ENCODE results near the gene PTRH1. TPM values are rescaled to one million over a fixed set of nuclear protein-coding genes. Genes with fewer than 3 reads are reported as not detected.
A peak's percentile ranks its signal among the peaks of the same experiment; 100 is the strongest.

Gene PTRH1
- total RNA-seq, 1 experiment from 2014 or later: 21.8 TPM

GRCh38 chr9:127707766-127708165 lies 7.7 kb downstream of the PTRH1 start:
- H3K9ac ChIP-seq (ENCODE audit: low read length): no peak overlapping the region
- H3K79me2 ChIP-seq (ENCODE audit: insufficient read depth, low read length): no peaks in the 10 kb centered on the region
- intact Hi-C loops (cut with micrococcal nuclease): loop anchor here (1.0 kb wide), 1 partner anchor 27 kb away; no protein-coding TSS in a partner anchor
- no peaks in the 10 kb centered on the region for H3K9me2 ChIP-seq (ENCODE audit: insufficient read depth)
- no peak overlapping the region for H2AFZ ChIP-seq (ENCODE audit: low read depth, low read length, poor library complexity, severe bottlenecking)
- no peaks in the 10 kb centered on the region for H3K27me3 ChIP-seq (ENCODE audit: insufficient read depth, low read length)
- ATAC-seq: peak; percentile 80
- H3K36me3 ChIP-seq (ENCODE audit: control insufficient read depth in 1 of 2, insufficient read depth in 2 of 2, low read length in 2 of 2): peaks cover 0 to 4% of the 10 kb centered on the region in 2 experiments; a peak in 1 of 4 replicates
- TF ChIP-seq CTCF (IDR thresholded peaks at IDR 0.05 in 2 of 3, conservative IDR thresholded peaks at IDR 0.05 in 1 of 3; ENCODE audit: borderline replicate concordance in 1 of 3, insufficient read depth in 1 of 3, low read depth in 2 of 3, low read length in 2 of 3) (peak in 2 of 3 experiments; percentile 42 to 43; a peak in 4 of 6 replicates), RAD21 (IDR thresholded peaks at IDR 0.05; ENCODE audit: low read depth) (no peak)
- H3K4me1 ChIP-seq (ENCODE audit: control insufficient read depth in 1 of 2, insufficient read depth in 2 of 2, low read length in 2 of 2): peaks cover 6 to 17% of the 10 kb centered on the region in 2 experiments; a peak in 3 of 4 replicates
- H4K20me1 ChIP-seq (ENCODE audit: insufficient read depth): no peaks in the 10 kb centered on the region
- no peaks in the 10 kb centered on the region for H3K9me3 ChIP-seq (ENCODE audit: control insufficient read depth in 1 of 2, insufficient read depth in 1 of 2, low read depth in 1 of 2, low read length in 2 of 2)
- ChIA-PET CTCF (interaction anchor here (1.0 to 1.5 kb wide), 2 partner anchors 27 to 213 kb away, joined by 3 to 6 read pairs; partner anchors contain the start of gene TOR2A), RAD21 (ENCODE audit: low non-redundant PET in 1 of 2, low total read pairs in 2 of 2, uncharacterized antibody in 2 of 2, unreplicated experiment in 2 of 2) (interaction anchor here in 1 of 2 experiments (0.7 kb wide), 1 partner anchor 27 kb away, joined by 3 read pairs; the partner anchor contains the start of gene TOR2A), POLR2A (no interaction called here)
- H3K27ac ChIP-seq (ENCODE audit: low read depth, low read length): no peak overlapping the region
- DNase-seq (ENCODE audit: low read depth, low spot score): peak; percentile 43
- BruUV-seq (replicated peaks): no TSS peak
- no peak overlapping the region for H3K4me3 ChIP-seq (replicated peaks in 1 of 2; ENCODE audit: low read depth in 1 of 2, low read length in 2 of 2)
- peak overlapping the region; percentile 31 for H3K4me2 ChIP-seq (ENCODE audit: low read length)

DNA sequence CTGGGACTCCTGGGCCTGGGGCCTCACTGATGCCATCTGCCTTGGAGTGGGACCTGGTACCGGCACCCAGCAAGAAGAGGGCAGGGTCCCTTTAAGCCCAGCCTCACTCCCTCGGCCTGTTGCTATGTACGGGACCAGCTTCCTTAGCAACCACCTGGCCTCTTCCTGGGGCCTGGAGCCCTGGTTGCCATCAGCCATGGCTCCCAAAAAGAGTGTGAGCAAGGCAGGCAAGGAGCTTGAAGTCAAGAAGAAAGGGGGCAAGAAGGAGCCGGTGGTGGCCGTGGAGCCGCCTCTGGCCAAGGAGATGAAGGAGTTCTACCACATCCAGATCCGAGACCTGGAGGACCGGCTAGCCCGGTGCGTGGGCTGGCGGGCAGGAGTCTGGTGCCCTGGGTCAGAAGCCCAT lies 8.6 kb downstream of the PTRH1 start, which contains the start of gene CFAP157:
Gene CFAP157 (plus strand): TSS at position 153 of the 406 bp plus-strand sequence. CDS start 44 bp downstream, at position 197.
- intact Hi-C loops (cut with micrococcal nuclease): loop anchor here (1.0 kb wide), 1 partner anchor 27 kb away; no protein-coding TSS in a partner anchor
- Histone ChIP-seq H3K36me3 (ENCODE audit: control insufficient read depth in 1 of 2, insufficient read depth in 2 of 2, low read length in 2 of 2) (no peaks in the 10 kb centered on the region), H4K20me1 (ENCODE audit: insufficient read depth) (no peaks in the 10 kb centered on the region), H3K27me3 (ENCODE audit: insufficient read depth, low read length) (no peaks in the 10 kb centered on the region), H3K79me2 (ENCODE audit: insufficient read depth, low read length) (no peaks in the 10 kb centered on the region), H3K9me3 (ENCODE audit: control insufficient read depth in 1 of 2, insufficient read depth in 1 of 2, low read depth in 1 of 2, low read length in 2 of 2) (no peaks in the 10 kb centered on the region), H3K27ac (ENCODE audit: low read depth, low read length) (no peak within 1 kb of the TSS), H3K9me2 (ENCODE audit: insufficient read depth) (no peaks in the 10 kb centered on the region), H3K4me2 (ENCODE audit: low read length) (peak within 1 kb of the TSS; percentile 31), H3K4me1 (ENCODE audit: control insufficient read depth in 1 of 2, insufficient read depth in 2 of 2, low read length in 2 of 2) (peaks cover 9 to 24% of the 10 kb centered on the region in 2 experiments; a peak in 3 of 4 replicates), H3K4me3 (replicated peaks in 1 of 2; ENCODE audit: low read depth in 1 of 2, low read length in 2 of 2) (0 out of 4 replicates have a peak within 1 kb of the TSS, but pooled peaks of 1 of the 2 experiments have one; percentile 2), H3K9ac (ENCODE audit: low read length) (no peak within 1 kb of the TSS), H2AFZ (ENCODE audit: low read depth, low read length, poor library complexity, severe bottlenecking) (no peak within 1 kb of the TSS)
- ChIA-PET POLR2A (no interaction called here), RAD21 (ENCODE audit: low non-redundant PET in 1 of 2, low total read pairs in 2 of 2, uncharacterized antibody in 2 of 2, unreplicated experiment in 2 of 2) (interaction anchor here in 1 of 2 experiments (1.2 kb wide), 1 partner anchor 28 kb away, joined by 3 read pairs; the partner anchor contains the start of gene TOR2A), CTCF (interaction anchor here (1.5 kb wide), 1 partner anchor 28 kb away, joined by 6 read pairs; the partner anchor contains the start of gene TOR2A)
- TF ChIP-seq, protein P1, sequence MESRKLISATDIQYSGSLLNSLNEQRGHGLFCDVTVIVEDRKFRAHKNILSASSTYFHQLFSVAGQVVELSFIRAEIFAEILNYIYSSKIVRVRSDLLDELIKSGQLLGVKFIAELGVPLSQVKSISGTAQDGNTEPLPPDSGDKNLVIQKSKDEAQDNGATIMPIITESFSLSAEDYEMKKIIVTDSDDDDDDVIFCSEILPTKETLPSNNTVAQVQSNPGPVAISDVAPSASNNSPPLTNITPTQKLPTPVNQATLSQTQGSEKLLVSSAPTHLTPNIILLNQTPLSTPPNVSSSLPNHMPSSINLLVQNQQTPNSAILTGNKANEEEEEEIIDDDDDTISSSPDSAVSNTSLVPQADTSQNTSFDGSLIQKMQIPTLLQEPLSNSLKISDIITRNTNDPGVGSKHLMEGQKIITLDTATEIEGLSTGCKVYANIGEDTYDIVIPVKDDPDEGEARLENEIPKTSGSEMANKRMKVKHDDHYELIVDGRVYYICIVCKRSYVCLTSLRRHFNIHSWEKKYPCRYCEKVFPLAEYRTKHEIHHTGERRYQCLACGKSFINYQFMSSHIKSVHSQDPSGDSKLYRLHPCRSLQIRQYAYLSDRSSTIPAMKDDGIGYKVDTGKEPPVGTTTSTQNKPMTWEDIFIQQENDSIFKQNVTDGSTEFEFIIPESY (IDR thresholded peaks at IDR 0.05; ENCODE audit: extremely low read depth, insufficient replicate concordance, low read length): no peak
- no peak for TF ChIP-seq CBX3 (IDR thresholded peaks at IDR 0.05; ENCODE audit: low read depth)
- peak; percentile 22; the same call in 1 of the 2 replicates for TF ChIP-seq ZFX (IDR thresholded peaks at IDR 0.05)
- ATAC-seq (peak; percentile 58), DNase-seq (ENCODE audit: low read depth, low spot score) (no peak)
- BruUV-seq (replicated peaks): no TSS peak
